GM18505 (cell line): Measurements from ENCODE around the gene FNDC3A.

ENCODE experiments used
- ATAC-seq: cut with Tn5 transposase; IDR thresholded peaks from one replicate; pipeline ENCODE4 v1.9.1; 2021; ENCODE audit not compliant: unreplicated experiment
- POLR2A ChIP-seq: IDR thresholded peaks from 4 replicates; pipeline ENCODE4 v1.6.1; 2011; ENCODE audit warnings: borderline replicate concordance; ENCODE audit not compliant: insufficient read depth, insufficient read length; ENCODE audit errors: extremely low read depth

FNDC3A gene

GRCh38 chr13:49221590-49221965 lies 245.9 kb downstream of the FNDC3A start:
- TF ChIP-seq POLR2A: no peak
- no peak for ATAC-seq

GRCh38 chr13:49225223-49226042 lies 249.7 kb downstream of the FNDC3A start:
- no peak for TF ChIP-seq POLR2A
- ATAC-seq: no peak

GRCh38 chr13:49226613-49227012 lies 250.9 kb downstream of the FNDC3A start:
- no peak for TF ChIP-seq POLR2A
- ATAC-seq: no peak

- no peak for TF ChIP-seq POLR2A
- no peak for ATAC-seq
Measured at GRCh38 chr13:49234741-49235140, 259.0 kb downstream of the FNDC3A start.

GRCh38 chr13:49235856-49236431 lies 260.2 kb downstream of the FNDC3A start:
- ATAC-seq: no peak
- no peak for TF ChIP-seq POLR2A

GRCh38 chr13:49238621-49239020 lies 262.9 kb downstream of the FNDC3A start:
- no peak for ATAC-seq
- TF ChIP-seq POLR2A: no peak

- no peak for ATAC-seq
- TF ChIP-seq POLR2A: no peak
Measured at GRCh38 chr13:49240017-49240416, 264.3 kb downstream of the FNDC3A start.

GRCh38 chr13:49241296-49241695 lies 265.6 kb downstream of the FNDC3A start:
- TF ChIP-seq POLR2A: no peak
- no peak for ATAC-seq

- no peak for ATAC-seq
- no peak for TF ChIP-seq POLR2A
Measured at GRCh38 chr13:49245101-49245500, 269.4 kb downstream of the FNDC3A start.

GRCh38 chr13:49246850-49247642 lies 271.3 kb downstream of the FNDC3A start:
- peak; percentile 45 for ATAC-seq
- TF ChIP-seq POLR2A: no peak

- TF ChIP-seq POLR2A: peak; percentile 82
- ATAC-seq: peak; percentile 94
Measured at GRCh38 chr13:49247643-49248621, 272.2 kb downstream of the FNDC3A start, which contains the start of gene CDADC1. CDADC1 (plus strand) TSS chr13:49247925; CDS start chr13:49248038, 113 bp downstream.

- no peak for TF ChIP-seq POLR2A
- ATAC-seq: no peak
Measured at GRCh38 chr13:49248622-49249002, 272.9 kb downstream of the FNDC3A start.
